Measurements from ENCODE around the gene FRMD4A.

DNA sequence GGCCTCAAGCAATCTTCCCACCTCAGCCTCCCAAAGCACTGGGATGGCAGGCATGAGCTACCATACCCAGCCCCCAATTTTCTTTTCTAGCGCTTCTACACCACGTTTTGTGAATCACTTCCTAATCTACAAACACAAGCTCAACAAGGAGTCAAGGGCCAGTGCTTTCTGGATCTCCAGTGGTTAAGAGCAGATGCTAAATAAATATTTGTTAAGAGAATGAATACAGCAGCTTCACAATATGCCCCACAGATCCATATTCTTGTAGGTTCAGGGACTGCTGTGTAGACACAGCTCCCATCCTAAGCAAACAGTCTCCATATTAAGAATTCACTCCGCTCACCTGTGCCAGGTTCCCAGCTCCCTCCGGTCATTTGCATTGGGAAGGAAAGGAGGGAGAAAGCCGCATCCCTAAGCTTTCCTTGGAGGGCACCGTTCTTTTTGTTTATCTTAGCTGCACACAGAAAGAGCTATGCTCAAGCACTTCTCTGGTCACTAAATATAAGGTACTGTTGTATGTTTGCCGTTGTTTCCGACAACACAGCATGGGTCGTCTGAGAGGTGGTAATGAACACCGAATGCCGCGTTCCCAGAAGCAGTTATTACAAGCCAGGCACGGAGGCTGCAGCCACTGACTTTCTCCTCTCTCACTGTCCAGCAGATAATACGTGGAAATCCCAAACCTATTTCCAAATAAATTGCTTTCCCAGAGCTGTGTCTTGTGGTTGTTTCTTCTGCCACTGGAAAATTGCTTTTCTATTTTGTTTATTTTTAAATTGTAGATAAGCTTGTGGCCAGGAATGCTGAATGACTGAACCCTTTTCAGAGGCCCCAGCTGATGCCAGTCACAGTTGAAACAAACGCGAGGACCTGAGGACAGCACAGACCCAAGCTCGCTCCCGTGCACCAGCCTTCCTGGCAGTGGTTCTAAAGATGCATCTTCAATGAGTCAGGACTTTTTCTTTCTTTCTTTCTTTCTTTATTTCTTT lies 526.9 kb downstream of the FRMD4A start:
- no peak for TF ChIP-seq POLR2A (IDR thresholded peaks at IDR 0.05)
- no peak for TF ChIP-seq CTCF (IDR thresholded peaks at IDR 0.05)
